Activated CD8-positive, alpha-beta memory T cell treated with anti-CD3 and anti-CD28 coated beads, Interleukin-2, amount 10 ng/mL, durations not matched to agents 7 days and 5 days (primary cell): ENCODE measurements around the gene WDR12. TPM values are rescaled to one million over a fixed set of nuclear protein-coding genes. Genes with fewer than 3 reads are reported as not detected.
"Not testable (repeated sequence)": the region's sequence is repeated elsewhere in the genome, so short reads cannot be mapped to it uniquely, and the experiment has no call there.

Source experiments
- ATAC-seq: fragments of 150-1000 bp; cut with Tn5 transposase; one replicate; pipeline ENCODE4 v1.10.0; 2021; ENCODE audit warnings: moderate library complexity
- CTCF ChIA-PET: fragments of 350-600 bp; sonication (Branson Sonifier 250); formaldehyde crosslinking; loops from one replicate; lab custom pipeline; 2021; ENCODE audit warnings: antibody characterized with exemption; lab: Charles Lee
- DNase-seq: peaks from one replicate; pipeline ENCODE4 v3.0.0-alpha.2; 2020
- H3K27ac Mint-ChIP-seq: one replicate; pipeline ENCODE4 v1.8.0; 2021; ENCODE audit warnings: mild to moderate bottlenecking, mixed read lengths
- H3K27me3 Mint-ChIP-seq: one replicate; pipeline ENCODE4 v1.8.0; 2021; ENCODE audit warnings: mixed read lengths
- H3K36me3 Mint-ChIP-seq: one replicate; pipeline ENCODE4 v1.8.0; 2021; ENCODE audit warnings: mild to moderate bottlenecking, mixed read lengths
- H3K4me1 Mint-ChIP-seq: one replicate; pipeline ENCODE4 v1.8.0; 2021; ENCODE audit warnings: mixed read lengths
- H3K4me3 Mint-ChIP-seq: one replicate; pipeline ENCODE4 v1.8.0; 2021; ENCODE audit warnings: mild to moderate bottlenecking, moderate library complexity, mixed read lengths
- H3K9me3 Mint-ChIP-seq: one replicate; pipeline ENCODE4 v1.8.0; 2022; ENCODE audit warnings: low read depth, mixed read lengths
- total RNA-seq, 2 experiments: library from RNA; stranded (reverse); gene quantifications; one replicate each; pipeline ENCODE4 v1.2.3, GENCODE V29; 2021

The WDR12 gene
- total RNA-seq, 2 experiments from 2014 or later = 51.8 to 81.7 TPM

- Mint-ChIP-seq H3K4me1 (peaks cover 2% of the 10 kb centered on the region), H3K27me3 (no peaks in the 10 kb centered on the region), H3K27ac (no peak overlapping the region), H3K4me3 (no peak overlapping the region), H3K9me3 (no peaks in the 10 kb centered on the region), H3K36me3 (peaks cover 2% of the 10 kb centered on the region)
- no peak for ATAC-seq
- CTCF ChIA-PET = no interaction called here
- no peak for DNase-seq
Observed at GRCh38 chr2:202918860-202919259, 7.4 kb upstream of the WDR12 start.

GRCh38 chr2:202912342-202913201 lies 1.1 kb upstream of the WDR12 start:
- peaks cover 30% of the 10 kb centered on the region for H3K4me1 Mint-ChIP-seq
- H3K36me3 Mint-ChIP-seq, DNase-seq, H3K27me3 Mint-ChIP-seq, H3K9me3 Mint-ChIP-seq: not testable (repeated sequence)
- H3K27ac Mint-ChIP-seq = peak overlapping the region; percentile 97
- CTCF ChIA-PET = interaction anchor here (1.7 kb wide), 1 partner anchor 102 kb away, joined by 8 read pairs; the partner anchor contains the start of gene NBEAL1
- peak overlapping the region; percentile 90 for H3K4me3 Mint-ChIP-seq
- ATAC-seq = peak; percentile 71

GRCh38 chr2:202911203-202911511 lies 316 bp downstream of the WDR12 start:
- CTCF ChIA-PET = interaction anchor here (1.1 to 1.7 kb wide), 2 partner anchors 104 to 328 kb away, joined by 3 to 8 read pairs; partner anchors contain the start of gene NBEAL1
- ATAC-seq (peak; percentile 9), DNase-seq (no peak)
- Mint-ChIP-seq H3K27me3 (no peaks in the 10 kb centered on the region), H3K4me3 (peak overlapping the region; percentile 89), H3K27ac (peak overlapping the region; percentile 97), H3K9me3 (no peaks in the 10 kb centered on the region), H3K4me1 (peaks cover 30% of the 10 kb centered on the region), H3K36me3 (peaks cover 16% of the 10 kb centered on the region)

- H3K27ac Mint-ChIP-seq = peak overlapping the region; percentile 97
- no peaks in the 10 kb centered on the region for H3K9me3 Mint-ChIP-seq
- peaks cover 30% of the 10 kb centered on the region for H3K4me1 Mint-ChIP-seq
- CTCF ChIA-PET = interaction anchor here (1.1 to 1.7 kb wide), 2 partner anchors 104 to 329 kb away, joined by 3 to 8 read pairs; partner anchors contain the start of gene NBEAL1
- H3K36me3 Mint-ChIP-seq = peaks cover 18% of the 10 kb centered on the region
- H3K27me3 Mint-ChIP-seq = no peaks in the 10 kb centered on the region
- no peak for DNase-seq
- H3K4me3 Mint-ChIP-seq = peak overlapping the region; percentile 89
- no peak for ATAC-seq
Observed at GRCh38 chr2:202910698-202911097, 775 bp downstream of the WDR12 start.

- H3K4me1 Mint-ChIP-seq = peaks cover 30% of the 10 kb centered on the region
- peaks cover 23% of the 10 kb centered on the region for H3K36me3 Mint-ChIP-seq
- peak overlapping the region; percentile 89 for H3K4me3 Mint-ChIP-seq
- peak overlapping the region; percentile 54 for H3K27ac Mint-ChIP-seq
- CTCF ChIA-PET = interaction anchor here (1.7 kb wide), 1 partner anchor 39 kb away, joined by 7 read pairs; the partner anchor contains the start of gene ICA1L
- H3K27me3 Mint-ChIP-seq, DNase-seq, H3K9me3 Mint-ChIP-seq, ATAC-seq: not testable (repeated sequence)
Observed at GRCh38 chr2:202910250-202910649, 1.2 kb downstream of the WDR12 start.

- peaks cover 1% of the 10 kb centered on the region for H3K9me3 Mint-ChIP-seq
- CTCF ChIA-PET = interaction anchor here (0.8 to 1.7 kb wide), 3 partner anchors 25 to 329 kb away, joined by 3 to 7 read pairs (median 3); partner anchors contain the start of genes CYP20A1 and ICA1L
- H3K27ac Mint-ChIP-seq = no peak overlapping the region
- DNase-seq (no peak), ATAC-seq (no peak)
- H3K4me1 Mint-ChIP-seq = peaks cover 32% of the 10 kb centered on the region
- H3K27me3 Mint-ChIP-seq = no peaks in the 10 kb centered on the region
- peak overlapping the region; percentile 89 for H3K4me3 Mint-ChIP-seq
- peaks cover 27% of the 10 kb centered on the region for H3K36me3 Mint-ChIP-seq
Observed at GRCh38 chr2:202909394-202910192, 1.9 kb downstream of the WDR12 start.

- H3K36me3 Mint-ChIP-seq = peaks cover 37% of the 10 kb centered on the region
- peaks cover 2% of the 10 kb centered on the region for H3K9me3 Mint-ChIP-seq
- CTCF ChIA-PET = interaction anchor here (1.2 kb wide), 1 partner anchor 331 kb away, joined by 3 read pairs; the partner anchor contains the start of gene CYP20A1
- ATAC-seq (no peak), DNase-seq (no peak)
- no peak overlapping the region for H3K4me3 Mint-ChIP-seq
- peak overlapping the region; percentile 31 for H3K27ac Mint-ChIP-seq
- peaks cover 31% of the 10 kb centered on the region for H3K4me1 Mint-ChIP-seq
- no peaks in the 10 kb centered on the region for H3K27me3 Mint-ChIP-seq
Observed at GRCh38 chr2:202908186-202908585, 3.3 kb downstream of the WDR12 start.

- Mint-ChIP-seq H3K36me3 (peaks cover 43% of the 10 kb centered on the region), H3K4me1 (peaks cover 25% of the 10 kb centered on the region)
- H3K4me3 Mint-ChIP-seq, H3K27ac Mint-ChIP-seq, H3K27me3 Mint-ChIP-seq, DNase-seq, H3K9me3 Mint-ChIP-seq, ATAC-seq, CTCF ChIA-PET: not testable (repeated sequence)
Observed at GRCh38 chr2:202905507-202905906, 6.0 kb downstream of the WDR12 start.

- Mint-ChIP-seq H3K36me3 (peaks cover 20% of the 10 kb centered on the region), H3K9me3 (no peaks in the 10 kb centered on the region), H3K4me1 (no peaks in the 10 kb centered on the region), H3K4me3 (no peak overlapping the region), H3K27me3 (no peaks in the 10 kb centered on the region), H3K27ac (no peak overlapping the region)
- DNase-seq (no peak), ATAC-seq (no peak)
- CTCF ChIA-PET = no interaction called here
Observed at GRCh38 chr2:202885190-202885589, 26.3 kb downstream of the WDR12 start.

- H3K27ac Mint-ChIP-seq = no peak overlapping the region
- CTCF ChIA-PET = interaction anchor here (0.7 kb wide), 1 partner anchor 25 kb away, joined by 3 read pairs; no protein-coding TSS in a partner anchor
Observed at GRCh38 chr2:202883987-202884675, 27.3 kb downstream of the WDR12 start.

GRCh38 chr2:202881570-202881969 lies 29.9 kb downstream of the WDR12 start:
- no peaks in the 10 kb centered on the region for H3K9me3 Mint-ChIP-seq
- no peak overlapping the region for H3K27ac Mint-ChIP-seq
- peaks cover 15% of the 10 kb centered on the region for H3K36me3 Mint-ChIP-seq
- DNase-seq (no peak), ATAC-seq (no peak)
- no peak overlapping the region for H3K4me3 Mint-ChIP-seq
- H3K4me1 Mint-ChIP-seq = no peaks in the 10 kb centered on the region
- H3K27me3 Mint-ChIP-seq = no peaks in the 10 kb centered on the region
- CTCF ChIA-PET = no interaction called here

More at GRCh38 chr2:202883987-202884675, 27.3 kb downstream of the WDR12 start:
- Mint-ChIP-seq H3K9me3 (no peaks in the 10 kb centered on the region), H3K27me3 (no peaks in the 10 kb centered on the region), H3K36me3 (peaks cover 20% of the 10 kb centered on the region), H3K4me3 (no peak overlapping the region), H3K4me1 (no peaks in the 10 kb centered on the region)
- ATAC-seq (no peak), DNase-seq (no peak)

- H3K4me3 Mint-ChIP-seq = no peak overlapping the region
- CTCF ChIA-PET = no interaction called here
- H3K9me3 Mint-ChIP-seq = no peaks in the 10 kb centered on the region
- no peaks in the 10 kb centered on the region for H3K27me3 Mint-ChIP-seq
- H3K4me1 Mint-ChIP-seq = peaks cover 2% of the 10 kb centered on the region
- no peak overlapping the region for H3K27ac Mint-ChIP-seq
- DNase-seq (no peak), ATAC-seq (no peak)
- peaks cover 6% of the 10 kb centered on the region for H3K36me3 Mint-ChIP-seq
Observed at GRCh38 chr2:202877699-202878098, 33.8 kb downstream of the WDR12 start.
